ENCODE results near the gene S1PR1.

Gene S1PR1

DNA sequence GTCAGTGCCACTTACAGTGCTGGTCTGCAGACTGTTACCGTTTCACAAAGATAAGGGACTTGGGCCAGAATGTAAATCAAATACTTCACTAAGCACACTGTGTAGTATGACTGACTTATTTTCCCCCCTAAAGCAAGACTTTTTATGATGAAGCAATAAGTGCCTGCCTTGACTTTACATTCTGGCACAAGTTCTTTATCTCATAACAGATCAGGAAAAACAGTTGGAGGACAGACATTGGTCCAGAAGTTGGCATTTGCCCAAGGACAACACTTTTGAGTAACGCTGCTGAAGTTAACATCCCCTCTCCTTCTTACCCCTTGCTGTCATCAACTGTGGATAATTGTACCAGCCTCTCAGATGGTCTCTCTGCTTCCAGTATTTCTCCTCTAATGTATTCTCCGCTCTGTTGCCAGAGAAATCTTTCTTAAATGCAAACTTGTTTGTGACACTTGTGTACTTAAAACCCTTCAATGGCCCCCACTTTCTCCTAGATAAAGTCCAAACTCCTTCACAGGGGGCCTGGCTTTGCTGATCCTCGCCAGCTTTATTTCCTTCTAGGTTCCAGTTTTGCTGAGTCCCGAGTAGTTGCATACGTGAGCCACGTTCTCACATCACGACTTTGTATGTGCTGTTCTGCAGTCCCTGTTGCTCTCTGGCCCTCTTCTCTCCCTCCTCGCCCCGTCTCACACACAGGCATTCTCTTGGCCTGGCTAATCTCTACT is 45.7 kb downstream of the S1PR1 start:
- no peak for DNase-seq

DNA sequence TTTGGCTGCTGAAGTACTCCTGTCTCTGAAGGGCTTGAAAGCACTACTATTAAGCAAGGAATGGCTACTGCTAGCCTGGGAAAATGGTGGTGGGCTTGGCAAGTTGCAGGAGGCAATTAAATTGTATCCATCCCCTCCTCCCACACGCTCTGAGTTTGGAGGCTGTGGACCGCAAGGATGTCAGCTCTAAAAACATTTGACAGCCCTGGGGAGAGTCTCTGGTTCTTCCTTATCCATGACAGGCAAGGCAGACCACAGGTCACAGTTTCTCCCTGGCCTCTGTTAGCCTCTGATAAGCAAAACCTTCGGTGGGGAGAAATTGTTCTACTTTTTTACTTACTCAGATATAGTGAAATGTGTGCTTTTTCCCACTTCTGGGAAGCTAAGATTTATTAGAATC is 46.6 kb downstream of the S1PR1 start:
- no peak for DNase-seq

DNA sequence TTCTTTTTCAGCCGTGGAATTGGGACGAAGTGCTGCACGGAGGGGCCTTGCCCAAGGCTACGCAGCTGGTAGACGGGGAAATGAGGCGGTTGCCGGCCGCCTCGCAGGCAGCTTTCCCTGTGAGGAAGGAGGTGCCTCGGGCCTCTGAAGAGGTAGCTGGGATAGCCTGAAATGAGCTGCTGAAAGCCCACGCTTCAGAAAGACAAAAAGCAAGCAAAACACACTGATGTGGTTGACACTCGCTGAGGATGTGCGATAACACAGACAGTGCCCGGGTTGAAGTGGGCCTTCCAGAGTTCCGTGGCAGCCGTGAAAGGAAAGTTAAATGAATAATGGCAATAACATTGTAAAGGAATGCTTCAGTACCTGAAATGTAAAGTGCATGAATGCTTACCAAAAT is 47.2 kb downstream of the S1PR1 start:
- DNase-seq, result no peak

DNA sequence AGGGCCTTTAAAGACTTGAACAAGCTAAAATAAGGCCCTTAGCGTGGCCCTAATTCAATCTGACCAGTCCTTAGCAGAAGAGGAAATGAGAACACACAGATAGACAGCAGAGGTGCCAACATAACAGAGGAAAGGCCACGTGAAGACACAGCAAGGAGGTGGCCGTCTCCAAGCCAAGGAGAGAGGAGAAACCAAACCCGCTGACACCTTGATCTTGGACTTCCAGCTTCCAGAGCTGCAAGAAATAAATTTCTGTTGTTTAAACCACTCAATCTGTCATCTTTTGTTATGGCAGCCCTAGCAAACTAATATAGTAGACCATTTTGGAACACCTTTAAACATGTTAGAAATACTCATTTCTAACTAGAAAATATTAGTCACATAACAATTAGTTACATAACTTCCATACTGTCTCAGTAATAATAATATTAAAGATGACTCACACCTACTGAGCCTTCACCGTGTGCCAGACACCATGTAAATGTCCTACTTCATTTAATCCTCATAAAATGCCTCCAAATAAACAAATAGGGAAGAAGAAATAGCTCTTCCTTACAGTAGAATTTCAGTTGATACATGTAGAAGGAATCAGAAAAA is 47.9 kb downstream of the S1PR1 start:
- no peak for DNase-seq

DNA sequence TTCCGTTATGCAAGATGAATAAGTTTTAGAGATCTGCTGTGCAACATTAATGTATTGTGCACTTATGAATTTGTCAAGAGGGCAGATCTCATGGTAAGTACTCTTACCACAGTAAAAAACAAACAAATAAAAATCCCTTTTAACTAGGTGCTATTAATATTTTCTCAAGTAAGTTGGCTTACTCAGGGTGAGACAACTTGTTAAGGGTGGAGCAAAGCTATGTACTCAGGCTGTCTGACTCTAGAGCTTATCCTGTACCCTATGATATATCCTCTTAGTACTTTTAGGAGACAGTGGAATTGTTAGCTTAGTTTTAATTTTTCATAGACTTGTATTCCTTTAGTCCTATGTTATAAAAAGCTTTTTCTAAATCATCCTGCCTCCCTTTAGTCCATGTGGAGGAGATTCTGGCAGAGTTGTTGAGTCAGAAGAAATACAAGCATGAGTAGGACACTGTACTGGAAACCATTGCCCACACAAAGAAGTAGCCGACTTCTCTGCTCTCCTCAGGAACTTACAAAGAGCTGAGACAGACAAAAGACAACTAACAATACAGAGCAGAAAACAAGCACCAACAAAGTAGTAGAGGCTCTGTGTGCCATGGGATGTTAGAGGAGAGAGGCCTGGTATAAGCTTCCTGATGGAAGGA is 49.2 kb downstream of the S1PR1 start:
- DNase-seq, result no peak

DNA sequence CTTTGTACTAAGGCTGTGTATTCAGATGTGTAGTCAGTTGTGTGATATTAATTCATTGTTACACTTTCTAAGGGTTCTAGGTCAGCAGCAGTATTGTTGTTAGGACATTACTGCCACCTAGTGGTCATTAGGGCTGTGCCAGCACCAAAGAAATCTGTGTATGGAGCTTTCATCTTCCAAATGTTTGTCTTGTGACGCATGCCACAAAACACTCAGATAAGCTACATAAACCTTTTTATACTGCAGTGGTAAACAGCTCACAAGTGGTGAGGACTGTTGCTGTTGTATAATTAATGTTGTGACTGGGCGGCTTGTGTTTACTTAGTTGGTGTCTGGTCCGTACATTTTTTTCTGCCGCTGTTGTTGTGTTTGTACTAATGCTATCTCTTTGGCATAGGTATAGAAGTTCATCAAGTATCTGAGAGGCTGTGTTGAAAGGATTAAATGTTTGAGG is 51.7 kb downstream of the S1PR1 start:
- DNase-seq, result peak; percentile 76

DNA sequence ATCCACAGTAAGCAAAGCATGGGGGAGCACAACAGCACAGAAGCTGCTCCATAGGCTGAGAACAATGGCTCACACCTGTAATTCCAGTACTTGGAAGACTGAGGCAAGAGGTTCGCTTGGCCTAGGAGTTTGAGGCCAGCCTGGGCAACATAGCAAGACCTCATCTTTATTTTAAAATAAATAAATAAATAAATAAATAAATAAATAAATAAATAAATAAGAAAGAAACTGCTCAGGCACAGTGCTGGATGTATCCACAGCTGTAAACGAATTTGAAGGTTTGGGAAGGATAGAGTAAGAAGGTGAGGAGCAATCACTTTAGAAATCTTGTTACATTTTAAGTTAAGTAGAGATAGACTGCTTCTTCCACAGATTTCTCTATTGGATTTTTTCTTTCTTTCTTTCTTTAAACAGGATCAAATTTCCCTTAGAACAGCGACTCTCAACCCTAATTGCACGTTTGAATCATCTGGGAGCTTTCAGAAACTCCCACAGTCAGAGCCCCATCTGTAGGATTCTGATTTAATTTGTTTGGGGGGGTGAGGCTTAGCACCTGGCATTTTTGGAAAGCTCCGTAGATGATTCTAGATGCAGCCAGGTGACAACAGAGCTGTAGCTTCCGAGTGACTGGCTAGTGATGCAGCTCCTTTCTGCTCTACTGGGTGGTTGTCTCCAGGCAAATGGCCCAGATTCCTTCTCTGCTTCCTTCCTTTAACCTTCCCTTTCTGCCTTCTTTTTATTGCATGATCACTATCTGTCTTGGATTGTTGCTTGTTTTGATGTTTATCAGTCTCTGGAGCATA is 53.5 kb downstream of the S1PR1 start:
- no peak for DNase-seq

Measured in midbrain (tissue), 1 donor.